ENCODE results near the gene CEP131.

GRCh38 chr17:81246679-81247338 lies 24.0 kb upstream of the CEP131 start:
- no peak for TF ChIP-seq CTCF (IDR thresholded peaks at IDR 0.05)
- no peak for TF ChIP-seq POLR2A (IDR thresholded peaks at IDR 0.05)
